ENCODE data around the gene CCR5. TPM values are rescaled to one million over a fixed set of nuclear protein-coding genes. Genes with fewer than 3 reads are reported as not detected.
"Not testable (repeated sequence)": the region's sequence is repeated elsewhere in the genome, so short reads cannot be mapped to it uniquely, and the experiment has no call there.

The CCR5 gene
- total RNA-seq, 1 experiment from 2014 or later = not detected

- no peak for DNase-seq (ENCODE audit: low read depth)
These were observed 12.6 kb downstream of the CCR5 start for GRCh38 chr3:46383211-46383950.

DNA sequence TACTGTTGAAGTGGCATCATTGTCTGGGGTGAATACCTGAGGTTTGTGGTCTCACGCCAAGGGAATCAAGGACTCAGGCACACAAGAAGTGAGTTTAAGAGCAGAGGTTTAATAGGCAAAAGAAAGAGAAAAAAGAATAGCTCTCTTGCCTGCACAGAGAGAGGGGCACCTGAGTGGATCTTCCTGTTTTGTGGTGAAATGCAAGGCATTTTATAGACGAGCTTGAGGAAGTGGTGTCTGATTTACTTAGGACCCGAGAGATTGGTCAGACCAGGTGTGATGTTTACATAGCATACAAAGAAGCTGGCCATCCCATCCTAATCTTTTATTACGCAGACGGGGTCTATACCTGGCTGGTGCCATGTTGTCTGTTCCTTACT lies 13.2 kb downstream of the CCR5 start:
- DNase-seq (ENCODE audit: low read depth) = no peak

DNA sequence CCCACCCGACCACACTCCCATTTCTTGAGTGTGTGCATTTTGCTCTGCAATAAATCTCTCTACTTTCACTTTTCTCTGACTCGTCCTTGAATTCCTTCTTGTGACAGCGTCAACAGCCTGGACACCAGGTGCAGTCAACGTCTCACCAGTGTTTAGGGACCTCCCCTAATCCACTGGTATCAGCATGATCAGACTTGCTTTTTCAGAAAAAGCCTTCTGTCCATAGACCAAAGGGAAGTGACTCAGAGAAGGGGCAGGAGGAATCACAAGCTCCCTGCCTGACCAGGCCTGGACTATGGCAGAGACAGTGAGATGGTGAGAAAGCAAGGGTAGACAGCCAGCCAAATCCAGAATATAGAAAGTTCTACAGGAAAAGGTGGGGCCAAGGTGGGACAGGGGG lies 15.5 kb downstream of the CCR5 start:
- DNase-seq (ENCODE audit: low read depth) = peak; percentile 86

- DNase-seq (ENCODE audit: low read depth) = not testable (repeated sequence)
These were observed 18.1 kb downstream of the CCR5 start for GRCh38 chr3:46388847-46389246.

- DNase-seq (ENCODE audit: low read depth) = no peak
These were observed 18.6 kb downstream of the CCR5 start for GRCh38 chr3:46389306-46389705.

GRCh38 chr3:46391526-46391925 lies 20.8 kb downstream of the CCR5 start:
- DNase-seq (ENCODE audit: low read depth) = not testable (repeated sequence)

- DNase-seq (ENCODE audit: low read depth) = no peak
These were observed 22.3 kb downstream of the CCR5 start for GRCh38 chr3:46393011-46393410.

- DNase-seq (ENCODE audit: low read depth) = no peak
These were observed 23.0 kb downstream of the CCR5 start for GRCh38 chr3:46393554-46394434.

- no peak for DNase-seq (ENCODE audit: low read depth)
These were observed 24.5 kb downstream of the CCR5 start for GRCh38 chr3:46395210-46395661.

GRCh38 chr3:46395766-46396530 lies 25.2 kb downstream of the CCR5 start:
- DNase-seq (ENCODE audit: low read depth) = peak; percentile 45

- no peak for DNase-seq (ENCODE audit: low read depth)
These were observed 26.4 kb downstream of the CCR5 start for GRCh38 chr3:46397111-46397510.

- no peak for DNase-seq (ENCODE audit: low read depth)
These were observed 27.6 kb downstream of the CCR5 start for GRCh38 chr3:46398186-46398955.

DNA sequence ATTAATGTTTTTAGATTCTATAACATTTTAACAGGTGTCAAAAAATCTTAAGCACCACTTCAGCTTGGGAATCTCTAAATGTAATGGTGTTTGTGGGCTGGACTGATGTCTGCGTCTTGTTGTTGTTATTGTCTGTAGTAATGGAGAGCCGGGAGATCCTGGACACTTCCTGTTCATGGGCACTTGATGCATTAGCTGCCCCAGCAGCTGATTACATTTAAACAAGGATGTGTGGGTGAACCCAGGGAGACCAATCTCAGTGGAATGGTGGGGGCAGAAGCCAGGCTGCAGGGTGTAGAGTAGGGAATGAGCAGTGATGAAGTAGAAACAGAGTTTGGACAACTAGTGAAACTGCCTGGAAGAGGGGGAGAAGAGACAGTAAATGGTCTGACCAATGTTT lies 28.4 kb downstream of the CCR5 start:
- DNase-seq (ENCODE audit: low read depth) = no peak

GRCh38 chr3:46399557-46399956 lies 28.8 kb downstream of the CCR5 start:
- peak; percentile 53 for DNase-seq (ENCODE audit: low read depth)

GRCh38 chr3:46400000-46400734 lies 29.4 kb downstream of the CCR5 start:
- peak; percentile 81 for DNase-seq (ENCODE audit: low read depth)

- no peak for DNase-seq (ENCODE audit: low read depth)
These were observed 30.1 kb downstream of the CCR5 start for GRCh38 chr3:46400846-46401245.

- no peak for DNase-seq (ENCODE audit: low read depth)
These were observed 30.8 kb downstream of the CCR5 start for GRCh38 chr3:46401579-46401978.

DNA sequence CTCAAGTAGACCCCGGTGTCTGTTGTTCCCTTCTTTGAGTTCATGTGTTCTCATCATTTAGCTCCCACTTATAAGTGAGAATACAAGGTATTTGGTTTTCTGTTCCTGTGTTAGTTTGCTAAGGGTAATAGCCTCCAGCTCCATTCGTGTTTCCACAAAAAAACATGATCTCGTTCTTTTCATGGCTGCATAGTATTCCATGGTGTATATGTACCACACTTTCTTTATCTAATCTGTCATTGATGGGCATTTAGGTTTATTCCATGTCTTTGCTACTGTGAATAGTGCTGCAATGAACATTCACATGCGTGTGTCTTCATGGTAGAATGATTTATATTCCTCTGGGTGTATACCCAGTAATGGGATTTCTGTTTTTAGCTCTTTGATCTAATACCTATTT lies 32.2 kb downstream of the CCR5 start:
- not testable (repeated sequence) for DNase-seq (ENCODE audit: low read depth)

DNA sequence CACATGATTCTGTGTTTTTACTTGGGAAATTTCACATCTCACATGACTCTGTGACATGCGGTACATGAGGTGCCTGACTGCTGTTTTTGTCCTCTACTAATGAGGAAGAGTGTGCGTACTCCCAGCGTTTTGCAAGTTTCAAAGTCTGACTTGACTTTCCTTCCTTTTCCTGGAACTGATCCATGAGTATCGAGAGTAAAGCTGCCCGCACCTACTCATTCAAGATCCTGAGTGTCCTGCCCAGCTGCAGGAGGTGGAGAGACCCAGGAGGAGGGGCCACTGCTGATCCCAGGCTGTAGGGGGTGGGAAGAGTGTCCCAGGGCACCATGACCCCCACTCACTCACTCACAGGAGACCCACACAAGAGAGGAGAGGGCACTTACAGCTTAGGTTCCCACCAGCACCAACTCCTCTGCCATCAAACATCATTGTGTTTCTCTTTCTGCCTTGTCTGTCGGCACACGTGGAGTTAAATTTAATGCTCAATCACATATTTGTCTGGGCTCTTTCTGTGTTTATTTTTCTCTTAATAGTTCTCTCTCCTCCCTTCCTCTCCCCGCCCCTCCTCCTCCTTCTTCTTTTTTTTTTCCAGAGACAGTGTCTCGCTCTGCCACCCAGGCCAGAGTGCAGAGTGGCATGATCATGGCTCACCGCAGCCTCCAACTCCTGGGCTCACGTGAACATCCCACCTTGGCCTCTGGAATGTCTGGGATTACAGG lies 34.7 kb downstream of the CCR5 start:
- DNase-seq (ENCODE audit: low read depth) = no peak

GRCh38 chr3:46406443-46406787 lies 35.7 kb downstream of the CCR5 start:
- DNase-seq (ENCODE audit: low read depth) = no peak
